Stomach (tissue), 4 donors: Measurements from ENCODE around the gene TENT4B.
A peak's percentile ranks its signal among the peaks of the same experiment; 100 is the strongest.

Experiments used
- CTCF ChIP-seq, 7 experiments: fragments of 450-650 bp in 4 of 7; fragments of 200-600 bp in 3 of 7; sonication (generic) in 3 of 7; IDR thresholded peaks; one replicate each; pipeline ENCODE4 v1.5.1; 2016 to 2019; ENCODE audit warnings: antibody characterized with exemption in 7 of 7, control low read depth in 2 of 7, mild to moderate bottlenecking in 1 of 7
- POLR2A ChIP-seq, 4 donors: fragments of 450-650 bp; IDR thresholded peaks; one replicate each; pipeline ENCODE4 v1.6.1; 2016; ENCODE audit warnings: antibody characterized with exemption in 4 of 4, control low read depth in 2 of 4, mild to moderate bottlenecking in 1 of 4, moderate library complexity in 1 of 4
- POLR2AphosphoS5 ChIP-seq, 3 donors: sonication (generic); formaldehyde crosslinking; IDR thresholded peaks; one replicate each; pipeline ENCODE4 v1.6.1; 2016; ENCODE audit warnings: antibody characterized with exemption in 3 of 3

GRCh38 chr16:50266337-50267091 is 113.4 kb downstream of the TENT4B start, which contains the start of gene ADCY7:
- TF ChIP-seq POLR2AphosphoS5 (IDR thresholded peaks at IDR 0.05) (peak in 1 of 3 donors; percentile 64), CTCF (IDR thresholded peaks at IDR 0.05) (no peak), POLR2A (IDR thresholded peaks at IDR 0.05) (no peak)
